NCI-H2196 treated with DMSO at 0.1 percent for 48 hours (cell line): ENCODE measurements around the gene SLC22A13.

ENCODE experiments used
- DNase-seq: peaks from one replicate; lab custom pipeline; 2025; ENCODE audit not compliant: unreplicated experiment; lab: John Stamatoyannopoulos, UW

SLC22A13 gene

GRCh38 chr3:38327335-38328009, 61.9 kb downstream of the SLC22A13 start:
- DNase-seq, result no peak
